Dermis blood vessel endothelial cell (primary cell): Measurements from ENCODE around the gene SP8. TPM values are rescaled to one million over a fixed set of nuclear protein-coding genes. Genes with fewer than 3 reads are reported as not detected.
"Not testable (repeated sequence)": the region's sequence is repeated elsewhere in the genome, so short reads cannot be mapped to it uniquely, and the experiment has no call there.

Source experiments
- DNase-seq: peaks from one replicate; pipeline ENCODE4 v3.0.0; 2010
- total RNA-seq: library from RNA; depleted of rRNA; stranded (reverse); fragments of >200 nt; gene quantifications from 2 replicates; pipeline ENCODE4 v1.2.3, GENCODE V29; 2014

SP8 gene
- total RNA-seq, result not detected in 2 replicates

DNA sequence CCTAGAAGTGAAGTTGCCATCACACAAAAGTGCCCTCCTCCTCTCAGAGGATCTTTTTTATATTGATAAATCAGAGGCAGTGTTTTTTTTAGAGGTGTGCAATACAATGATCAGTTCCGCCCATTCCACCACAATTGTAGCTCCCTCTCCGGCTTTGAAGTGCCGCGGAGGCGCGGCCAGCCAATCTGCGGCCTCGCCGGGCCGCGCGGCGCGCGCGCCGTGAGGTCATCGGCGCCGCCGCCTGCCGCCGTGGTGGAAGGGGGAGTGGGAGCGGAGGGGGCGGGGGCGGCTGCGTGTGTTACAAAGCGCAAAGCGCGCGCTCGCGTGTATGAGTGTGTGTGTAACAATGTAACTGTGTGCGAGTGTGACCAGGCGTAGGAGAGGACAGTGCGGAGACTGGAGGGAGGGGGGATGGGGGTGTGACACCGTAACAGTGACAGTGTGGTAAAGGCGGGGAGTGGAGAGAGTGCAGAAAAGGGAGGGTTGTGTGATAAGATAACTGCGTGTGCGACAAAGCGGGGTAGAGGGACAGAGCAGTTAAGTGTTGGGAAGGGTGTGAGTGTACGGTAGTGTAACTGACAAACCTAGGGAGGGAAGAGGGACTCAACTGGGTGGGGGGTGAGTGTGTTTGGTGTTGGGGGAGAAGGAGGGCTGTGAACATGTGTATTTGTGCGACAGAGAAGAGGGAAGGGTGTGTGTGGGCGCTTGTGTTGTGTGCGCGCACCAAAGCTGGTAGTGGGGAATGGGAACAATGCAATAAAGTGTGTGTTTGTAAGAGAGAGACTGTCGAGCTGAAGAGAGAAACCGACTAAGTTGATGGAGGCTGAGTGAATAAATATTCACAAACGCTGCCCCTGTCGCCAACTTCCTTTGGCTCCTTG lies at the start of gene SP8:
SP8 (minus strand) TSS at position 108 of the 881 bp plus-strand sequence; CDS start at position 20, 88 bp downstream.
- DNase-seq, result peak; percentile 48

DNA sequence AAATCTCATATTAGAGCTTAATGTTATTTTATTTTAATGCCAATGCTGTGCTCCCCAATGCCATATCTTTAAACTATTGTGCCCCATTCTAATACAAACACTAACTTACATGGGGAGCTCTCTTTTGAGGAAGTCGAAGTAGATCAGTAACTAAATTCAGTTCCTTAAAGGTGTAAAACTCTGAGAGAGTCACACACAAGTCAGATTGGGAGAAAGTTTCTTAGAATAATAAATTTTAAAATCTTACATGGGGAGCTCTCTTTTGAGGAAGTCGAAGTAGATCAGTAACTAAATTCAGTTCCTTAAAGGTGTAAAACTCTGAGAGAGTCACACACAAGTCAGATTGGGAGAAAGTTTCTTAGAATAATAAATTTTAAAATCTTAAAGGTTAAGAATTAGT lies 49.7 kb upstream of the SP8 start:
- not testable (repeated sequence) for DNase-seq

DNA sequence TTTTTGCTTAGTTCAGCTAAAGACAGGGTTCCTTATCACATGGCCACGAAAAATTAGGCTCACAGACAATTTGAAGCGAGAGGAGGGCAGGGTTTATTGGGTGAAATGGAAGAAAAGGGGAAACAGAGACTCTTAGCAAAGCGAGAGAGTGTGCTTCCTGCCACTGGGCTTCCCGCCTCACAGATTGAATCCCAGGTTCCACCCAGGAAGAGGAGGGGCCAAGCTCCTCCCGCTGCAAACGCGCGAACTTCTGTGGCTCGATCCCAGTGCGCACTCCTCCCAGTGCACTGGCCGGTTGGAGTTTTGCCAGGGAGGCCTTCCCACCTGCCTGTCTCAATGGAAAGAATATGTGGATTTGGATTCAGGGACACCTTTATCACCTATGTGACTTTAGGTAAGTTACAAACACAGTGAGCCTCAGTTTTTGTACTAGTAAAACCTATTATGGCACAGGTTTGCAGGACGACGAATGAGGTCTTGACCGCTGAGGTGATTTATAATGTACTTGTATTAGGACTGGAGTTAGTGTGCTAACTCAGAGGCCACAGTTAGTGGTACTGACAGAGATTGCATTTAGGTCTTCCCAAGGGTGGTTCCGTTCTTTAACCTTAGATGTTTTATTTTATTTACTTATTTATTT lies 48.5 kb upstream of the SP8 start:
- no peak for DNase-seq

- no peak for DNase-seq
Observed at GRCh38 chr7:20834656-20835055, 48.0 kb upstream of the SP8 start.

- no peak for DNase-seq
Observed at GRCh38 chr7:20831956-20832355, 45.3 kb upstream of the SP8 start.

DNA sequence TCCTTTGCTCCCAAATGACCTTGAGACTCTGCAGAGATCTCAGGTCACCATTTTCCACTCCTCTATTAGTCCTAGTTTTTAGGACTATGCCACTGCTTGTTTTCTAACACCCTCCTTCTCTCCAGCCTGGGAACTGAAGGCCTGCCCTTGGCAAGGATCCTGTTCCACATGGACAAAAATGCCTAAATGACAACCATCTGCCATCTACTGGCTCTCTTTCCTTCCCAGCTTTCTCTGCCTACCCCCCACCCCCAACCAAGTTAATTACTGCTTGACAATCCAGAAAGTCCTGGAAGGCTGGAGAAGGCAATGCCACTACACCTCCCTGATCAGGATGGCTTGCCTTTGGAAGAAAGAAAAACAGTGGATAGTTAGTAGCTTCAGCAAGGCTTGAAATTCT lies 44.8 kb upstream of the SP8 start:
- no peak for DNase-seq

DNA sequence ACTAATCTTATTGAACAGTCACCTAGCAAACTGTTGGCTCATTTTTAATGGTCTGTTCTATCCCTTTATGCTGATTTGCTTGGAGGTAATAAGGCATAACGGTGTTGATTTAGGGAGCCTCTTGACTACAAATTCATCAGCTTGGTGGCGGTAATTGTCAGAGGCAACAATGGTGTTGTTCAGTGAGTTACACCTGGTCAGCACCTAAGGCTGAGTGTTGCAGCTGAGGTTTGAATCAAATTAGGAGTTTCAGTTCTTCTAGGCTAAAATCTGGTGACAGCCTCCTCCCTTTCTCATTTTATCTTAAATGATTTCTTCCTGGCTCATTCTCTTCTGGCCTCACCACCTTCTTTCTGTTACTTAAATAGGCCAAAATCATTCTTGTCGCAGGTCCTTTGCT lies 42.3 kb upstream of the SP8 start:
- DNase-seq, result no peak

DNA sequence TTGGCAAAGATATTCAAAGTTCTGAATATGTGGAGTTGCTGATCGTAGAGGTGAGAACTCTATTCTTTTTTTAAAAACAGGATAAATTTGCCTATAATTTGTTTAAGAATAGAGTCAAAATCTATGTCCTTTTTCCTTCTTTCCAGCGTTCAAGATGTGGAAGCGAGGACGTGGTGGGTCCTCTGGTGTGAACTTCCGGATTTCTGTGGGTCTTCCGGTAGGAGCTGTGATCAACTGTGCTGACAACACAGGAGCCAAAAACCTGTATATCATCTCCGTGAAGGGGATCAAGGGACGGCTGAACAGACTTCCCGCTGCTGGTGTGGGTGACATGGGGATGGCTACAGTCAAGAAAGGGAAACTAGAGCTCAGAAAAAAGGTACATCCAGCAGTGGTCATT lies 40.5 kb upstream of the SP8 start:
- no peak for DNase-seq

DNA sequence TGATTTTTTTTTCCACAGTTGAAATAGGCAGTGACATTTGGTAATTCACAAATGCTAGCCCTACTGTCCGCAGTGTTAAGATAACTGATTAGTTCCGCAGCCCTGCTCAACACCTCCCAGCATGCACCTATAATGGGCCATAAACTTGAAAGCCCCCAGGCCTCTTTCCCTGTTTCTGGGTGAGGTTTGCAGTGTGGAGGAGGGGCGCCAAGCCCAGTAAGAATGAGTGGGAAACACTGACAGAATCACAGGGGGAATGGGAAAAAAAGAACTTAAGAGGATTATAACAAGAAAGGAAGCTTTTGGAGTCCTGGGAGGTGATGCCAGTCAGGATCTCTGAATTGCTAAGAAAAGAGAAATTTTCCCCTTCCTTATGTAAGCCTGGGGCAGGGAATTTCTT lies 39.6 kb upstream of the SP8 start:
- no peak for DNase-seq

DNA sequence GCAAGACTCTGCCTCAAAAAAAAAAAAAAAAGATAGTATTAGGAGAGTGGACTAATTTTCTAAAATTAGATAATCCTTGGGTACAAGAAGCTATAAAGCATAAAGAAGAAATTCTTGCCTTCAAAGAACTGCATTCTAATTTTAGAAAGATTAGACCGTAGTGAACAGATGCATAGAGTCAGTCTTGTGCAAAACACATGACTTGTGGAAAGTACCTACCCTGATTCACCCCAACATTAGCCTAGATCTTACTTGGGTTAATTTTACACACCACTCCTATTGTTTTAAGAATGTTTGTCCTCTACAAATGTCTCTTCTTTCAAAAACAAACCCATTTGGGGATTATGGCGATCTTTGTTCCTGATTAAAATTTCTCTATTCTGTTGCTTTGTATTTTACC lies 38.9 kb upstream of the SP8 start:
- no peak for DNase-seq

GRCh38 chr7:20821390-20821789 lies 34.7 kb upstream of the SP8 start:
- DNase-seq, result not testable (repeated sequence)

DNA sequence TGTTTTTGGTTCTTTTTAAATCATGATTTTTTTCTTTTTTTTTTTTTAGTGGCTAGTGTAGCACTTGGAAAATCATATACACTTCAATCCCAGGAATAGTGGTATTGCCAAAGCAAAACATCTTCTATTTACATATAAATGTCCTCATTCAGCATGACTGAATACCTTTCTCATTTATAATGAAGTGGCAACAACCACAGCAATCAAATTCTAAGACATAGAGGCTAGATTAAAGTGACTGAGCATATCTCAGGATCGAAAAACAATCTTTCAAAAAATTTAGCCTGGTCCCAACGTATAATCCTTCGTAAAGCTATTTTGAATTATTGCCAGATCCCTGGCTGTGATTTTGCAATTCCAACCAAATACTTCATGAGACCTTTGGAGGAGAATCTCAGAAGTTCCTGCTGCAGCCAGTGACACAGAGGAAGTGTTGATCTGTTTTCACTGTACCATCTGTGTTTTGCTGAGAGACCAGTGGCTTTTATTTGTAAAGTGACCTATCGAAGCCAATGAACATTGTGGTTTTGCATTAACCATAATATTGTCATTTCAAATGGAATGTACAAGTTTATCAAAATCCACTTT lies 29.8 kb upstream of the SP8 start:
- no peak for DNase-seq

GRCh38 chr7:20804345-20804744 lies 17.7 kb upstream of the SP8 start:
- no peak for DNase-seq

- DNase-seq, result no peak
Observed at GRCh38 chr7:20799566-20800366, 13.1 kb upstream of the SP8 start.

GRCh38 chr7:20798694-20799121 lies 12.0 kb upstream of the SP8 start:
- no peak for DNase-seq

GRCh38 chr7:20798081-20798693 lies 11.5 kb upstream of the SP8 start:
- DNase-seq, result peak; percentile 20

- no peak for DNase-seq
Observed at GRCh38 chr7:20797462-20798080, 10.9 kb upstream of the SP8 start.

GRCh38 chr7:20797042-20797461 lies 10.4 kb upstream of the SP8 start:
- DNase-seq, result no peak

- DNase-seq, result no peak
Observed at GRCh38 chr7:20796500-20796899, 9.8 kb upstream of the SP8 start.

DNA sequence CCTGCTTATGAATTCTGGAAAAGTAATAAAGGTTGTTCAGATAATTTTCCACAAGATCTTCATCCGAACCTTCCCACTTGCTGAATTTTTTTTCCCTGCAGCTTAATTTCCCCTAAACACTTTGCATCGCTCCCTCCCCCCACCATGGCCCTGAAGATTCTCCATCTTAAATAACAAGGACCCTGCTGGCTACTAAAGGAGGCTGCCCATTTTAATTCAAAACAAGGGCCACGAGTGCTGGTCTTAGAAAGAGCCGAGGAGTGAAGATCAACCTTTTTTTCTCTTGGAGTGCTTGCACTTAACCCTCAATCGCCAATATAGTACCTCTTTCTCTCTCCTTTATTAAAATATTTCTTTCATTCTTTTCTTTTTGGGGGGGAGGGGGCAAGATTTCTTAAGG lies 9.2 kb upstream of the SP8 start:
- DNase-seq, result no peak

DNA sequence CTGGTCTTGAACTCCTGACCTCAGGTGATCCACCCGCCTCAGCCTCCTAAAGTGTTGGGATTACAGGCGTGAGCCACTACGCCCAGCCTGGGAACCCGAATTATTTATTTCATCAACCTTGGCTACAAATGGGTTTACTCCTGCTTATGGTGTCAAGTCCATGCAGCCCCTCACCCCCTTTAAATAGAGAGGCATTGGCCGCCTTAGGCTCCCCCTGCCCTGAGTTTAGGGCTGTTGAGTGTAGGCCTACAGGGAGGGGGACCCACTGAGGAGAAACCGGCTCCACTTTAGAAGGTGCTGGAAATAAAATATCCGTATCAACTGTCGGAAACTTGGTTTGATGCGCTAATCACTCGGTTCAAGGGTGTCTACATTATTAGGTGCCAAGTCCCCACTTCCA lies 8.7 kb upstream of the SP8 start:
- DNase-seq, result no peak

GRCh38 chr7:20794676-20795075 lies 8.0 kb upstream of the SP8 start:
- no peak for DNase-seq
